GM18520 (cell line): Measurements from ENCODE around the gene PECR.
"Not testable (repeated sequence)": the region's sequence is repeated elsewhere in the genome, so short reads cannot be mapped to it uniquely, and the experiment has no call there.

Experiments
- ATAC-seq: cut with Tn5 transposase; IDR thresholded peaks from one replicate; pipeline ENCODE4 v1.9.1; 2021; ENCODE audit not compliant: unreplicated experiment

The PECR gene

DNA sequence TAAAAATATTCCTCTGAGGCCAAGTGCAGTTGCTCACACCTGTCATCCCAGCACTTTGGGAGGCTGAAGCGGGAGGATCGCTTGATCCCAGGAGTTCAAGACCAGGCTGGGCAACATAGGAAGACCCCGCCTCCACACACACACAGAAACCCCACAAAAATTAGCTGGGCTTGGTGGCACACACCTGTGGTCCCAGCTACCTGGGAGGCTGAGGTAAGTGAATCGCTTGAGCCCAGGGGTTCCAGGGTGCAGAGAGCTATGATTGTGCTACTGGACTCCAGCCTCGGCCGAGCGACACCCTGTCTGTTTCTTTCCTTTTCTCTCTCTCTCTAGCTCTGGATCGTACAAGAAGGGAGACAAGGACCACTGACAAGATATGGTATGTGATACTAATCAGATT, 25.7 kb upstream of the PECR start:
- ATAC-seq: no peak

DNA sequence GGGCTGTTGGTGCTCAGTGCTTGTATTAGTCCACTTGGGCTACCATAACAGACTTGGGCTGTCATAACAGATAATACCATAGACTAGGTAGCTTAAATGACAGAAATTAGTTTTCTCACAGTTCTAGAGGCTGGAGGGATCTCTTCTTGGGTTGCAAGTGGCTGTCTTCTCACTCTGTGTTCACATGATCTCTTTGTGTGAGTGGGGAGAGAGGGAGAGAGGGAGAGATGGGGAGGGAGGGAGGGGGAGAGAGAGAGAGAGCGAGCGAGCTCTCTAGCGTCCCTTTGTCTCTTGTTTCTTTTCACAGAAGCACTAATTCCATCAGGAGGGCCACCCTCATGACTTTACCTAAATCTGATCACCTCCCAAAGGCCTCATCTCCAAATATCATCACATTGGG, 23.1 kb upstream of the PECR start:
- no peak for ATAC-seq

DNA sequence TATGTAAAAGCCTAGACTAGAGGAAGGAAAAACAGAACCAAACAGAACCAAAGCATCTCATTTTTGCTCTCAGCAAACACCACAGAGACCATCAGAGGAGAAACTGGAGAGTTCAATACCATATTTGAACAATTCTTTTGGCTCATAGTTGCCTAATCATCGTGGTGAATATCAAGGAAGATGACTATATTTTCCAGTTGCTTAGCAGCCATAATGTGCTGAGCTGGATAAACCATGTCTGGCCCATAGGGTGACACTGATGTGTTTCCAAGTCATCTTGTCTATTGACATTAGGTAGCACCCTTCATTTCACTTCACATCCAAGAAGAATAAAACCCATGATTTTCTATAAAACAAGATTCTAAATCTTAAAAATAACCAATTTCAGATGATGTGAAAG, 21.6 kb upstream of the PECR start:
- no peak for ATAC-seq

DNA sequence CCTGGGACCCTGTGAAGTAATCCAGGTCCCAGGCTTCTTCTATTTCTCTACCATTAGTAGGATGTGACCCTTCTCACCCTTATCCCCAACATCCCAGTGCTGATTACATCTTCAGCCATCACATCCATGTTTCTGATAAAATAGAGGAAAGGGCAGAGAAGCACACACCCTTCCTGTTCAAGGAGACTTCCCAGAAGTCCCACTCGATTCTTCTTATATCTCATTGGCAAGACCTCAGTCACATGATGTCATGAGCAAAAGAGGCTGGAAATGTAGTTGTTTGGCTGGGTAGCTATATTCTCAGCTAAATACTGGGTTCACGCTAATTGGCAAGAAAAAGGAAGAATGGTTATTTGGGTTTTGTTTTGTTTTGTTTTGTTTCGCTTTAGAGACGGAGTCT, 19.5 kb upstream of the PECR start:
- no peak for ATAC-seq

DNA sequence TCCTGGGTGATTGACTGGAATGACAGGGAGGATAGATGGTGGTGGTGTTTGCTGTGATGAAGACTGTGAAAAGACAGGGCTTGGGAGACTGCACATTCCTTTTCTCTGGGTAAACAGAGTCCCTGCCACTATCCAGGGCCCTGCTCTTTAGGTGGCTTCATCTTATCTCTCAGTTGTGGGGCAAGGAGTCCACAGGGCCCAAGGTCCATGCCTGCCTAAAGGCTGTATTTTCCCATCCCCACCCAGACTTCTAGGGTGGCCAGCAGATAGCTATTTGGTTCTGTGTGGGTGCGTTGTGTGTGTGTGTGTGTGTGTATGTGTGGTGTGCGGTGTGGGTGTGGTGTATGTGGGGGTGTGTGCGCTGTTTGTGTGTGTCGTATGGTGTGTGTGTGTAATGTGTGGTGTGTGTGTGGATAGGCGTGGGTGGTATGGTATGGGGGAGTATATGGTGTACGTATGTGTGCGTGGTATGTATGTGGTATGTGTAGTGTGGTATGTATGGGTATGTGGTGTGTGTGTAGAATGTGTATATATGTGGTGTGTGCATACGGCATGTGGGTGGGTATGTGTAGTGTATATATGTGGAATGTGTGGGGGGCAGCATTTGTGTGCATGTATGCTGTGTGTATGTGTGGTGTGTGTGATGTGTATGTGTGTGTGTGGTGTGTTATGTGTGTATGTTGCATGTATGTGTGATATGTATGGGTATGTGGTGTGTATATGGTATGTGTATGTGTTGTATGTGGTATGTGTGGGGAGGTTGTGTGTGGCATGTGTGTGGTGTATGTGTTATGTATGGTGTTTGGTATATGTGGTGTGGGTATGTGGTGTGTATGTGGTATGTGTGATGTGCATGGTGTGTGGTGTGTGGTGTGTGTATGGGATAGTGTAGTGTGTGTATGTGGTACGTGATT, 17.1 kb upstream of the PECR start:
- ATAC-seq: no peak

DNA sequence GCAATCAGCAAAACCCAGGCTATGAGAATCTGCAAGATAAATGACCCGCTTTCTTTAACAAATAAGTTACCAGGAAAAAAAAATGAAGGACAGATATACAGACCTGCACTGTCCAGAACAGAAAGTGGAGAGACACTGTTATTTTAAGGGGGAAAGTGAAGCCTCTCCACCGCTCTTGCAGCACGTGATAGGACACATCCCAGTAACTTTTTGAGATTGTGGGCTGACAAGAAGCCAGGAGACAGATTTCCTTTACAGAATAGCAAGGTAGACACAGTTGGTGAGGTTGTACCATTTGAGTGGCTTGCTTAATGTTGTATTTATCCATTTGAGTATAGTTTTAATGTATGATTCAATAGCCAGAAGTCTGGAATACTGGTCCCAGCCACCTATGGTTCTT, 13.1 kb upstream of the PECR start:
- ATAC-seq: no peak

DNA sequence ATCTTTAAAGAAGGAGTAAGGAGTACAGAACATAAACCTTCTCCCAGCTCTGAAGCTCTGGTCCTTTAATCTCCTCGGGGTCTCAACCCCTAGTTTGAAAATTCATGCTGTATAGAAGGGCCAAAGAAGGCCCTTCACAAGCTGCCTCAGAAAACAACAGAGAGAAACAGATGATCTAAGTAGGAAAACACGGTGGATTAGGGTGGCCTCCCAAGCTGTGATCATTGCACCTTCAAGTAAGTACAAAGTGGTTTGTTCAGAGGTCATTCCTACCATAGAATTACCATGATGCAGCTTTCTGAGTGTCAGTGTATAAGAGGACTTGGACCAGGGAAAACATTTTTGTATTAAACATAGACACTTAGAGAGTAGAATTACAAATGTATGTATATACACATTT, 11.0 kb upstream of the PECR start:
- no peak for ATAC-seq

DNA sequence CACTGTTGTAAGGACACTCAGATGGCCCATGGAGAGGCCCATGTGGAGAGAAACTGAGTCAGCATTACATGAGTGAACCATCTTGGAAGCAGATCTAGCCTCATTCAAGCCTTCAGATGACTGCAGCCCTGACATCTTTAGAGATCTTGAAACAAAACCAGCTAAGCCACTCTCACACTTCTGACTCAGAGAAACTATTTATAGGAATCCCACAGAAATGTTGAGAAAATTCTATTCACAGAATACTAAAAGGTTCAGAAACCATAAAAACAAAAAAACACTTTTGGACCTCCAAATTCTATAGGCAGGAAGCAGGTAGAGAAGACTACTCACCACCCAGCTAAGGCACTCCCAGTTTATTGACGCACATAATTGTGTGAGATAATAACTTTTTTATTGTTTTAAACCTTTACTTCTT, 8.8 kb upstream of the PECR start:
- no peak for ATAC-seq

DNA sequence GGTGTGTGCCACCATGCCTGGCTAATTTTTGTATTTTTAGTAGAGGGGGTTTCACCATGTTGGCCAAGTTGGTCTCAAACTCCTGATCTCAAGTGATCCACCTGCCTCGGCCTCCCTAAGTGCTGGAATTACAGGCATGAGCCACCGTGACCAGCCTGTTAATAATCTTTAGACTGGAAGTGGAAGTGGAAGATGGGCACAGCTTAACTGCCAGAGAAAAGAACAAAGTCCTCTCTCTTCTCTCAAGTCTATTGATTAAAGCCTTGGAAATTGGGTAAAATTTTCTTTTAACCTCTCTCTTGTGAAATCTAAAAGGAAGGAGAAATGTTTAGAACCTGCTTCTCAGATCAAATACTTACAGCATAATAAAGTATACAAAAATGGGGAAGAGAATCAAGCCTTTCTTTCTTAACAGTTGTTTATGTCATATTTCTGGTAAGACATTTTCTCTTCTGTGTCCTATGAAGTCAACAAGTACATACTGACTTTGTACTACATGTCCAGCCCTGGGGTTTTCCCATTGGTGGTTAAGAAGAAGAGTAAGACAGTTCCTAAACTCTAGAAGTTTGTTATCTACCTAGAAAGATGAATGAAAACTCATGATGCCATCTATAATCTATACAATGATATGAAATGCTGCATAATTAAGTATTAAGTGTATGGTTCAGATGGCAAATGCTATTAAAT, 4.7 kb upstream of the PECR start:
- ATAC-seq: no peak

DNA sequence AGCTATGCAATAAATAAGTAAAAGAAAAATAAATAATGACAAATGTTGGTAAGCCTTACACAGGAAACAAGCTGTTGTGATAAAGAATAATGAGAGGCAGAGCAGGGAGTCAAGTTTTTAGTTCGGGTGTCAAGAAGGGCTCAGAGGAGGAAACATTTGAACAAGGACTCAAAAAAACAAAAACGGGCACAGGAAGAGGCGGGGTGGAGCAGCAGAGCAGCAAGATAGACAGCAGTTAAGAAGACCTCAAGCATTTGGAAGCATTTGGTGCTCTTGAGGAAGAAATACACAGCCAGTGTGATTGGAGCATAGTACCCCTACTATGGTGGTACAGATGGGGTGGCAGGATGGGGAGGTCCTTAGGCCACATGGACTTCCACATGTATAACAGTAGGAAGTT, 2.9 kb upstream of the PECR start:
- no peak for ATAC-seq

DNA sequence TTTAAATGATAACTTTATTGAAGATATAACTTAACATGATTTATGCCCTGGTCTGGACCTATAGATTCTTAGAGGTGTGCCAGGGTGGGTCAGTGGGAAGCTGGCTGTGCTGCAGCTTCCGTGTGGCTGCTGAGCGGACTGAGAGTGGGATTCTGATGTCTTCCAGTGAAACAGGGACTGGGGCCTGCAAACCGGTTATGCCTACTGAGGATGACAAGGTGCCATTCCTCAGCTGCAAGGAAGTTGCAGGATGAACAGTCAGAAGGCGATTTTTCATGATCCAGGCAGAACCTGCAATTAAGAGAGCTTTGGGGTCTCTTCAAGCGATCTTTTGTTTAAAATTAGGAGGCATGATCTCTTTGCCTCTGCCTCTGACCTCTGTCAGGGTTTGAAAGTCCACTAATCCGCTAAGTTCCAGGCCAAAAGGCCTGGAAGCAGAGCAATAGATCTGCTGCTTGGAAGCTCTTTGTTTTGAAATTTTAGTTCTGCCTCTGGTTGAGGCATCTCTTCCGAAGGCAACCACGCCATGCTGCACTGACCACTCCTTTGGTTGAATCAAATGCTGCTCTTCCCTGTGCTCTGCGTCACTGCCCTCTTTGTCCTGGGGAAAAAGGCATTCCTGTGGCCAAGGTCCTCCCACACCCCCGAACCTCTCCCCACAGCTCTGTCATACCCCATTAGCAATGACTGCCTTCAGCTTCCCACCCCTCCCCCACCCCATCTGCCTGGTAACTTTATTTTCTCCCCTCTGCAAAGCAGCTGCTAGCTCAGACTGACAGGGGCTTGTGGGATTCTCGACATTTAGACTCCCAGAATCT, 2.1 kb upstream of the PECR start:
- no peak for ATAC-seq

DNA sequence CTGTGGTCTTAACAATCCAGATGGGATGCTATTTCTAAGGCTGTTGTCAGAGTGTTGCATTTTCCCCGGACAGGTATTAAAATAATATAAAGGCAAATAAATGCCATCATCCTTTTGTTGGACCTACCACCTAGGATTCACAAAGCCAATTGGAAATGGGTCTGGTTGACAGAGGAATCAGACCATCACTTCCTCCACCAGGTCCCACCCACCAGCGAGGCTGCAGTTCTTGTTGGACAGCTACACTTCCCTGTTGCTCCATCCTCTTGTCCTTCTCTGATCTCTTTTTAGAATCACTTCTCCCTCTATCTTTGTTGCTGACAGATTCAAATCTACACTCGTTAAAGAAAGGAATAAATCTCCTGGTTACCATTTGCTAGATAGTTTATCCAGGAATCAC, 1.2 kb upstream of the PECR start:
- ATAC-seq: no peak

DNA sequence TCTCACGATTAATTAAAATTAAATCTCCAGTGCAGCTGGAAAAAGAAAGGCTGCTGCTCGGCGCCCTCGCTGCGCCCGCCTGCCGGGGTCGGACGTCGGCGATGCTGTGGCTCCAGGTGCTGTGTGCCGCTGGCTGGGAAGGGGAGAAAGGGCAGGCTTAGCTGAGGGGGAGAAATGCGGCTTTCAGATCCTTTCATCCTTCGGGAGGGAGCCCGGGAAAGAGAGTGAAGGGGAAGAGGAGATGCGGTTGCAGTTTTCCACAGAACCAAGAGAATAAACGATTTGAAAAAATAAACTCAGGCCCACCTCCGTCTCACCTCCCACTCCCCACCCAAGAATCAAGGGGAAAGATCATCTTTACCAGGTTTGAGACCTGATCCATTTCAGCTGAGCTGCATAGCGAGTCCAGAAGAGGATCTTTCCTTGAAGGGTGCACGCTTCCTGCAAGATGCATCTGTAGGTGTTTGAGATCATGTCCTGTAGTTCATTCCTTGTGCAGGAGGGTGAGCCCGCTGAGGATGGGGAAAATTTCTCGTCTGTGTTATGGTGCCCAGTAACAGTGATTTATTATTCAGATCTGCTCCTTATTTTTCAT, 605 bp upstream of the PECR start:
- no peak for ATAC-seq

DNA sequence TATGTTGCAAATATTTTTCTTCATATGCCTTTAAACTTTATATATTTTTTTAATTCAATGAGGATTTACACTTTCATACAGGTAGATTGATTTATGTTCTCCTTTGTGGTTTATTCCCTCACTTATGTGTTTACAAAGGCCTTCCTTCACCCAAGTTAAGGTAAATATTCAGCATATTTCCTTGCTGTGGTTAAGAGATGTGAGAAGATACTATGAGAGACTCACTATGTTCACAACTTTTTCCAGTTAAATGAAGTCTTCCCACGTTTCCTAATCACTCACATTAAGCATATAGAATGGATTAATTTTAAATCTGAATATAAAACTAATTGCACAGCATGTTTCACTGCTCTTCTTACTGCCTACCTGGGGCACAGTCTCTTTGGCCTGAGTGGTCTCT, 597 bp downstream of the PECR start:
- no peak for ATAC-seq

DNA sequence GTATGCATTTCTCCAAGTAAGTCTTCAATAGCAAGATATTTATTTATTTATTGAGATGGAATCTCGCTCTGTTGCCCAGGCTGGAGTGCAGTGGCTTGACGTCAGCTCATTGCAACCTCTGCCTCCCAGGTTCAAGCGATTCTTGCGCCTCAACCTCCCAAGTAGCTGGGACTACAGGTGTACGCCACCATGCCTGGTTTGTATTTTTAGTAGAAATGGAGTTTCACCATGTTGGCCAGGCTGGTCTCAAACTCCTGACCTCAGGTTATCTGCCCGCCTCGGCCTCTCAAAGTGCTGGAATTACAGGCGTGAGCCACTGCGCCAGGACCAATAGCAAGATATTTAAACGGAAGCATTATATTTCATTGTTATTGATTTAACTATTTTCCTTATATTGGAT, 1.6 kb downstream of the PECR start:
- not testable (repeated sequence) for ATAC-seq

DNA sequence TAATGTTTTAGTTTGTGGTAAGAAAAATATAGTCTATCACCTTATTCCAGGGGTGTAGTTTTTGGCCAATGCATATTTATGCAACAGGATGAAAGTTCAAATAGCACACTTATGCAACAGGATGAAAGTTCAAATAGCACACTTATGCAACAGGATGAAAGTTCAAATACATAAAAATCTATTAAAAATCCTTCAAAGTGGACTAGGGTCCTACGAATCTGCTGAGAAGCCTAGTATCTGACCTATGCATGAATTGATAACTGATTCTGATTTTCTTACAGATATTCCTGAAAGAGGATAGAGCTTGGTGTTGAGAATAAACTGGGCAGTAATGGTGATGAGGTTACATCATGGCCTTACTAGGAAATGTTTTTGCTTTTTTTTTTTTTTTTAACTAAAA, 2.8 kb downstream of the PECR start:
- no peak for ATAC-seq

DNA sequence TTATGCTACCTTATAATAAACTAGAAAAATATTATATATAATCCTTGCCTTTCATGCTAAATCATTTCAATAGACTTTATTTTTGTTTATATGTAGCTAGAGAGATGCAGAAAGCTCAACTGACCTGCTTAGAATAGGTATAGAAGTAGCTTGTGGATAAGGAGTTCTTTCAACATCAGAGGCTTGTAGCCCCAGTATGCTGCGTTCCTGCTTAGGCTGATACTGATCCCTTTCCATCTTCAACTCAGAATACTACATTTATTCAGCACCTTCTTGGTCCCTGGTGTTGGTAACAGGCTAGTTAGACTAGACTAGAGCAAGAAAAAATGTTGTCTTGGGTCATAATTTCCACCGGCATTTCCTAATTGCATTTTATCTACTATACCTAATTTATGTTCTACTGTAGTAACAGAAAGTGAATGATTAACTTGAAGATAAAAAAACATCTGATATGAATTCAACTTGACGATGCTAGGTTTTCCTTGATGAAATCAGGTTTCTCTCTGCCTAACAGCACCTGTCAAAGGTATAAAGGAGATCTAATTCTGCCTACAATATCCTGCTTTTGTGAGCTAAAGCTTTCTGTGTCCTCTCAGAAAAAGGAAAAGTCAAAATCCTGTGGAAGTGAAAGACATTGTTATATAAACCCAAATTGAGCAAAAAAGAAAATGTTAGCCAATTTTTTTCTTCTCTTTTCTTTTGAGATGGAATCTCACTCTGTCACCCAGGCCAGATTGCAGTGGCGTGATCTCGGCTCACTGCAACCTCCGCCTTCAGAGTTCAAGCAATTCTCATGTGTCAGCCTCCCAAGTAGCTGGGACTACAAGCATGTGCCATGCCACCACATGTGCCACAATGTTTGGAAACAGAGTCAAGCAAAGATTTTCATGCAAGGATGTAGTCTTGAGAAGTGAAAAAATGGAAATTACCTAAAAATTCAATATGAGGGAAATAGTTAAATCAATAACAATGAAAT, 5.8 kb downstream of the PECR start:
- no peak for ATAC-seq

DNA sequence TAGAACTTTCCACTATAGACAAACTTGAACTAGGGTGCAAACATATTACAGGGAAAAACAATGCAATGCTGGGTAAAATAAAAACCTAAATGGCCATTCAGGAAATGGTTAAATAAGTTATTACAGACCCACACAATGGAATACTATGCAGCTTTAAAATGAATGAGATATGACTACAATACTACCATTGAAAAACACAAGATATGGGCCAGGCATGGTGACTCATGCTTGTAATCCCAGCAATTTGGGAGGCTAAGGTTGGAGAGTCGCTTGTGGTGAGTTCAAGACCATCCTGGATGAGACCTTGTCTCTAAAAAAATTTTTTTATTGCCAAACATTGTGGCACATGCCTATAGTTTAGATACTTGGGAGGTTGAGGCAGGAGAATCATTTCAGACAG, 6.8 kb downstream of the PECR start:
- no peak for ATAC-seq

DNA sequence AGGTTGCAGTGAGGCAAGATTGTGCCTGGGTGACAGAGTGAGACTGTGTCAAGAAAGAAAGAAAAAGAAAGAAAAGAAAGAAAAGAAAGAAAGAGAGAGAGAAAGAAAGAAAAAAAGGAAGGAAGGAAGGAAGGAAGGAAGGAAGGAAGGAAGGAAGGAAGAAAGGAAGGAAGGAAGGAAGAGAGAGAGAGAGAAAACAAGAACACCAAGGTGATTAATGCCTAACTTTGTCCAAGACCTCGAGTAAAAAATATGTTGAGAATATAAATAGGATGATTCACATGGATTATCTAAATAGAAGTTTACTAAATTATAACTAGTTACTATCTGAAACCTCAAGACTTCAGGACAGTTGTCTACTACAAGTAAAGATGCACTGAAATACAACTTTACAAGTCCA, 7.2 kb downstream of the PECR start:
- no peak for ATAC-seq

DNA sequence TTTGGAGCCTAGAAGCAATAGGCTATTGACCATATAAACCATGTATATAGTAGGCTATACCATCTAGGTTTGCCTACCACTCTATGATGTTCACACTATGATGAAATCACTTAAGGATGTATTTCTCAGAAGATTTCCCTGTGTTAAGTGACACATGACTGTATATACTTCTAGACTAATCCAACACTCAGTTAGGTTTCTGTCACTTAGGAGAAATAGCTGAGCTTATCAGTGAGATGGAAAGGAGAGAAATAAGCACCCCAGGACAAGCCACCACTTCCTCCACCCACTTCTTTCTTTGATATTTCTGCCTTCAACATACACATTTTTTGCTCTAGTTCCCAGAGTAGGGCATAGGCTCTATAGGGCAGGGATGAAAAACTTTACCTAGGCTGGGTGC, 7.8 kb downstream of the PECR start:
- no peak for ATAC-seq
